SKM-1 treated with dmso at 0.1 percent for 144 hours (cell line): ENCODE measurements around the gene MFAP2.
"Not testable (repeated sequence)": the region's sequence is repeated elsewhere in the genome, so short reads cannot be mapped to it uniquely, and the experiment has no call there.

ENCODE experiments used
- DNase-seq: peaks from one replicate; lab custom pipeline; 2025; ENCODE audit not compliant: unreplicated experiment; lab: John Stamatoyannopoulos, UW

The MFAP2 gene

DNA sequence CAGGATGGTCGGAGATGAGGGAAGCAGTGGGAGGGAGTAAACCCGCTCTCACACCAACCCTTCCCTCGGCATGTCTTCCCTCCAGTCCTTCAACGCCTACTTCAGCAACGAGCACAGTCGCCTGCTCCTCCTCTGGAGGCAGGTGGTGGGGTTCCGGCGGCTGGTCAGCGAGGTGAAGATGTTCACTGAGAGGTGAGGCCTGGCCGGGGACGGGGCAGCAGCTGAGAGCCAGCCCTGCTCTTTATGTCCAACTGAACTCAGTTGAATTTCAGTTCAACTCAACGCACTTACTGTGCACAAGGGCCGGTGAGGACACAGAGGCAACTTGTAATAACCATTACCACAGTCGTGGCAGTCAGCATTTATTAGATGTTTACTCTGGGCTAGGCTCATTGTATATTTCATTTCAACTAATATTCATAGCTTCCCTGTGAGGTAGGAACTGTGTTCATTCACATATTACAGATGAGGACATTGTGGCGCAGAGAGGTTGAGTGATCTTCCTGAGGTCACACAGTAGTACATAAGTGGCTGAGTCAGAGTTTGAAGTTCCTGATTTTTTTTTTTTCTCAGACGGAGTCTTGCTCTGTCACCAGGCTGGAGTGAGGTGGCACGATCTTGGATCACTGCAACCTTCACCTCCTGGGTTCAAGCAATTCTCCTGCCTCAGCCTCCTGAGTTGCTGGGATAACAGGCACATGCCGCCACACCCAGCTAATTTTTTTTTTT, 49.0 kb downstream of the MFAP2 start:
- not testable (repeated sequence) for DNase-seq

DNA sequence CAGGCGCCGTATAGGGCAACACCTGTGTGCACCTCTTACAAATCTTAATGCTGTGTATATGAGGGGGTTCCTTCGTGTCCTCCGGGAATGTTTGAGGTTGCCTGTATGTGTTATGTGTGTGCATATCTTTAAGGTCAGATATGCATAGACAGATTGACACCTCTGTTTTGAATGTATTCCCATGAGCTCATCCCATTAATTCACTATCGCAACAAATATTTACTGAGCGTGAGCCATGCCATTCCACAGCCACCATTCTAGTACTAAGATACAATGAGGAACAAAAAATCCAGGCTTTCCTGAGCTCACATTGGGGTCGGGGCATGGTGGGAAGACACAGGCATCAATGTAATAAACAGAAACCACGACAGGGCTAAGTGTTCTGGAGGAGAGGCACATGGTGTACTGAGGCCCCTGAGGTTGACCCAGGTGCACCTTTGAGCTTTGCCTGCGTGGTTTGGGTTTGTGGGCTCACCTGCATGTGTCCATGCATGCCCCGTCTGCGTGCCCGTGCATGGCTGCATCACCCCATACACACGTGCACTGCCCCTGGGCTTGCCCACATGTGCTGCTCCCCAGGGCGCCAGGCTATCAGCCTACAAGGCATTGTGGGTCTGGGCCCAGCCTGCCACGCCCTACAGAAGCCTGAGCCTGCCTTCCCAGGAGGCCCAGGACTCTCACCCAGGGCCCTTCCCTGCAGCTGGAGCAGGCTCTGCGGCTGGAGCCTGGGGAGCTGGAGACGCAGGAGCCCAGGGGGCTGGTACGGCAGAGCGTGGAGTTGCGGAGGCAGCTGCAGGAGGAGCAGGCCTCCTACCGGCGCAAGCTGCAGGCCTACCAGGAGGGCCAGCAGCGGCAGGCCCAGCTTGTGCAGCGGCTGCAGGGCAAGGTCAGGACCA, 51.0 kb downstream of the MFAP2 start:
- DNase-seq: not testable (repeated sequence)

DNA sequence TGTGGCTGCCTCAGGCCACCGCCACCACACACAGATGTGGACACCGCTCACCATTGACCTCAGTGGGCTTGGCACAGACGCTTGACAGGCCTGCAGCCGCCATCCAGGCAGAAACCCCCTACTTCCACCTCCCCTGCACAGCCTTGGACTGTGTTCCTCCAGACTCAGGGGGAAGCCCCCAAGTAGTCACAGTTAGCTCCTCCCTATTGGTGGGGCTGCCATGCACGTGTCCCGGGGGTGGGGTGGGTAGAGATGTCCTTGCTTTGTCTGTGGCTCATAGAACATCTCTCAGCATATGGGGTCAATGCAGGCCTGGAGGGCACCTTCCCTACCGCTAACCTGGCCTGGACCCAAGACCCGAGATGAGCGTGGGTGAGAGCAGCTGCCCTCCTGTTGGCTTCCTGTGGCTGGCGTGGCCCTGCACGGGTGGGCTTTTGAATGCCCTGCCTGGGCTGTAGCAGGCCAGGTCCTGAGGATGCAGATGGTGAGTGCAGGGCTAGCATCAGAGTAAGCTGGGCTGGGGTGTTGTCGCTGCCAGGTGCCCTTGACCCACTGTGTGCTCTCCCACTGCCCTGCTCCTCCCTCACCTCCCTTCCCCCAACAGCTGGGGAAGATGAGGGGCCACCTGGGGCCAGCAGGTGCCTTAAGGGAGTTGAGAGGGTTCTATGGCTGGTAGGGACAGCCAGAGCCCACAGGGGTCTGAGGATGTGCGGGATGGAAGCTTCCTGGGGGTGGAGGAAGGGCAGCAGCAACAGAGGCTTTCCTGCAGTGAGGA, 52.5 kb downstream of the MFAP2 start:
- no peak for DNase-seq

DNA sequence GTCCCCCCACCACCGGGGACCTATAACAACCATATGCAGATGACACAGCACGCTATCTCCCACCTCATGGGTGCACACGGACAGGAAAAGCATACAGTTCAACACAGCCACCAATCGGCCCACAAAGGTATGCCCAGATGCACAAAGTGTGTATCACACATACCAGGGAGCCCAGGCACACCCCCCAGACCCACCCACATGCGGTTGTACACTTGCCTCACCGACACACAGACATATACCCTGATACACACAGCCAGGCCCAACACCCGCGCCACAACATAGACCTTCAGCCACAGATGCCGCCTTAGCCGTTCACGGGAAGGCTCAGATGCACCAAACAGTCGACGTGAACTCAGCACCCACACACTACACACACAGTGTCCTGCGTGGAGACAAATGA, 53.2 kb downstream of the MFAP2 start:
- DNase-seq: no peak

DNA sequence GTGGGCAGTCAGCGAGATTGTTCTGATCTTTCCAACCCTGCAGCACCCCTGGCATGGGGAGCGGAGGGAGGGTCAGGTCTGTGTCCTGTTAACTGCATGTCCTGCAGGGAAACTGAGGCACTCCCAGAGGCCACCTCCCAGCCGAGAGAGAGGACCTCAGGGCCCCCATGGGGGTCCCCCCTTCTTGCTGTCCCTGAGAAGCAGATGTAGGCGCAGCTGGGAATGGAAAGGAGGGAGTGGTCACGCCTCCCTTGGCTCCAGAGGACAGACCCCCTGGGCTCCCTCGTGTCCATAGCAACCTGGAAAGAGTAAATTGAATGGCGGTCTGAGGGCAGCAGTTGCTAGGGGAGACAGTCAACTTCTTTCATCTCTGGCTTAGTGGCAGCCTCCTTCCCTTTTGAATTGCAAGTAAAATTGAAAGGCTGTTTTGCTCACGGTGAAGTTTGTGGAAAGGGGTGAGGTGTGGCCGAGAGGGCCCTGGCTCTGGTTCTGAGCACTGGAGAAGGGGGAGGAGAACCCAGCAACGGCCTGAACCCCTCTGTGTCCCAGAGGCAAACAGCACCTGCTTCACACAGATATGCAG, 53.8 kb downstream of the MFAP2 start:
- no peak for DNase-seq

DNA sequence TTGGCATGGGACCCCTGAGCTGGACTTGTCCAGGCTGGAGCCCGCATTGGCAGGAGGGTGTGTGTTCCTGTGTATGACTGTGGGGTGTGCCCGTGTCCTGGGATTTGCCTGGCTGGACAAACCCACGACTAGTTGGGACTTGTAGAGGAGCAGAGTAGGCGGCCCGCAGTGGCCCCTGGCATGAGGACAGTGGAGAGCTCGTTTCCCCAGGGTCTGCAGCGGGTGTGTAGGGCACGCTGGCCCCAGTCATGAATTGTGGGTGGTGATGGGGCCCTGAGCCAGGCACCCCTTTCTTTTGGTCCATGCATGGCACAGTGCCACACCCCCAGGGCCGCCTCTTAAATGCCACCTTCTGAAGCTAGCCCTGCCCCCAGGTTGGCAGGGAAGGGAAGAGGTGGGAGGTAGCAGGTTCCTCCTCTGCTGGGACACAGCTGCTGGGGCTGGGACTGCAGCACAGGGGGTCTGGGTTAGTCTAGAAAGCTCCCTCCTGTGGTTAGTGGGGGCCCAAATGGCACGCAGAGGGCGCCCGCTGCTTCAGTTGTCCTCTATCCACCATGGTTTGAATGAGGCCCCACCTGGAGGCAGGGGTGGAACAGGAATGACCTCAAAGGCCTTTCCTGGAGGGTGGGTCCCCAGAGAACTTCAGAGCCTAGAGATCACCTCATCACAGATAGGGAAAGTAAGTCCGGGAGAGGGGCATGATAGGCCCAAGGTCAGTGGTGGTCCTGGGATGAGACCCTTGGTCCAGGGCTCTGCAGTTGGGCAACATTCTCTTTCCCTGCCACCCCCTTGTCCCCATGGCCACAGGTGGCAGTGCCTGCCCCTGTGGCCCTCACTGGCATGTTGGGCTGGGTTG, 54.6 kb downstream of the MFAP2 start:
- DNase-seq: no peak

DNA sequence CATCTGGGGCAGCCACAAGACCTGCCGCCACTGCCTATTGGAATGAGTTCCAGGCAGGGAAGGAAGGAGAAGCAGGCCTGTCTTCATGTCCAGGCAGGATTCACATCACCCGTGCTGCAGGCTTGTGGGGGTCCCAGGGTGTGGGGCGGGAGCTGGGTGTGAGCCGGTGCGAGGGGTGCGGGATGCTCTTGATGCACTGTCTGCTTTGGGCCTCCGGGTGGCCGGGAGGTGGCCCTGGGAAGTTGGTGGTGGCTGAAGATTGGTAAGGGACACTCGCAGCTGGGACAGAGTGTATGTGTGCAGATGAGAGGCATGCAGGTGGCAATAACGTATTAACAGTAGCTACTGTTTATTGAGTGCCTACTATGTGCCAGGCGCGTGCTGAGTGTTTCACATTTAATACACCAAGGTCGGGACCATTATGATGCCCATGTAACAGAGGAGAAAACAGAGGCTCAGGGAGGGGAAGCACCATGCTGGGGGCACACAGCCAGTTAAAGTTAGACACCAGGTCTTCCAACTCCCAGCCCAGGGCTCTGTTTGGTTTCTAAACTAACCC, 55.4 kb downstream of the MFAP2 start:
- no peak for DNase-seq
